Renal cortex interstitium (tissue), 11 donors: ENCODE measurements around the gene CSF1R. TPM values are rescaled to one million over a fixed set of nuclear protein-coding genes. Genes with fewer than 3 reads are reported as not detected.
"Not testable (repeated sequence)": the region's sequence is repeated elsewhere in the genome, so short reads cannot be mapped to it uniquely, and the experiment has no call there.

Source experiments
- DNase-seq, 11 donors: peaks; one replicate each; pipeline ENCODE4 v3.0.0-alpha.2; 2013; ENCODE audit warnings: low read depth in 9 of 11, low spot score in 4 of 11; ENCODE audit errors: extremely low read depth in 1 of 11
- polyA plus RNA-seq, 3 donors: library from polyadenylated mRNA; unstranded; fragments of 120-200 nt; gene quantifications; one replicate each; pipeline ENCODE4 v1.2.1, GENCODE V29; 2013; ENCODE audit not compliant: insufficient read length in 3 of 3

The CSF1R gene
- polyA plus RNA-seq, 3 donors, result 13.3 to 18.6 (median 15.9) TPM

- no peak for DNase-seq
These were observed 22.6 kb upstream of the CSF1R start for GRCh38 chr5:150108711-150109514.

GRCh38 chr5:150107909-150108447 is 21.6 kb upstream of the CSF1R start:
- no peak for DNase-seq

GRCh38 chr5:150106674-150107426 is 20.5 kb upstream of the CSF1R start:
- DNase-seq, result peak in 1 of 11 donors; percentile 28

GRCh38 chr5:150105928-150106615 is 19.7 kb upstream of the CSF1R start:
- no peak for DNase-seq

GRCh38 chr5:150104550-150104870 is 18.2 kb upstream of the CSF1R start:
- no peak for DNase-seq

GRCh38 chr5:150103678-150104549 is 17.6 kb upstream of the CSF1R start:
- no peak for DNase-seq

GRCh38 chr5:150101023-150101422 is 14.7 kb upstream of the CSF1R start:
- no peak for DNase-seq

- no peak for DNase-seq
These were observed 10.8 kb upstream of the CSF1R start for GRCh38 chr5:150097152-150097551.

GRCh38 chr5:150092159-150092787 is 5.9 kb upstream of the CSF1R start:
- DNase-seq, result no peak

- DNase-seq, result no peak
These were observed 1.0 kb downstream of the CSF1R start for GRCh38 chr5:150085191-150085912.

GRCh38 chr5:150084754-150085153 is 1.6 kb downstream of the CSF1R start:
- DNase-seq, result not testable (repeated sequence)

- no peak for DNase-seq
These were observed 3.5 kb downstream of the CSF1R start for GRCh38 chr5:150082889-150083288.

- no peak for DNase-seq
These were observed 4.0 kb downstream of the CSF1R start for GRCh38 chr5:150082374-150082773.

GRCh38 chr5:150081541-150082283 is 4.6 kb downstream of the CSF1R start:
- DNase-seq, result peak in 9 of 11 donors; percentile 18 to 36 (median 24)

GRCh38 chr5:150080696-150081435 is 5.5 kb downstream of the CSF1R start:
- no peak for DNase-seq

- no peak for DNase-seq
These were observed 6.4 kb downstream of the CSF1R start for GRCh38 chr5:150079909-150080461.
